K562 (cell line): Measurements from ENCODE around the gene ADAM19. TPM values are rescaled to one million over a fixed set of nuclear protein-coding genes. Genes with fewer than 3 reads are reported as not detected.

Experiments used
- ETV1 ChIP-seq: fragments of 450-650 bp; conservative IDR thresholded peaks from 2 replicates; pipeline ENCODE4 v1.6.1; 2016; ENCODE audit warnings: missing genetic modification characterization, control low read depth, low read depth, missing compliant biosample characterization
- GABPA ChIP-seq: fragments of 200-800 bp; sonication (Bioruptor generic); conservative IDR thresholded peaks from 2 replicates; pipeline ENCODE4 v1.6.1; 2016; ENCODE audit warnings: low read depth, missing genetic modification characterization, missing compliant biosample characterization
- NR2C1 ChIP-seq, 2 experiments: fragments of 450-650 bp; IDR thresholded peaks; 2 replicates each; pipeline ENCODE4 v1.6.1; 2017; ENCODE audit warnings: mild to moderate bottlenecking in 2 of 2, antibody characterized with exemption in 1 of 2, inconsistent platforms in 1 of 2, missing compliant biosample characterization in 1 of 2, missing genetic modification characterization in 1 of 2
- RAD21 ChIP-seq, 2 experiments: fragments of 250-450 bp in 1 of 2; fragments of 450-650 bp in 1 of 2; sonication (Bioruptor Pico) in 1 of 2; formaldehyde crosslinking in 1 of 2; IDR thresholded peaks in 1 of 2; conservative IDR thresholded peaks in 1 of 2; 2 replicates each; pipeline versions ENCODE4 v1.4.0 to v1.8.0; 2020 to 2022; ENCODE audit warnings: mild to moderate bottlenecking in 2 of 2, moderate library complexity in 1 of 2
- STAT5A ChIP-seq: IDR thresholded peaks from 2 replicates; pipeline ENCODE4 v1.6.1; 2012; ENCODE audit warnings: low read length, inconsistent platforms, borderline replicate concordance
- ZHX1 ChIP-seq: fragments of 150-350 bp; conservative IDR thresholded peaks from 2 replicates; pipeline ENCODE4 v1.6.1; 2014; ENCODE audit warnings: low read length
- ZNF354B ChIP-seq: fragments of 250-450 bp; sonication (Bioruptor Pico); IDR thresholded peaks from 2 replicates; pipeline ENCODE4 v1.4.0; 2020
- ZNF717 ChIP-seq: fragments of 250-450 bp; sonication (Bioruptor Pico); IDR thresholded peaks from 2 replicates; pipeline ENCODE4 v1.5.0; 2021
- ZNF75A ChIP-seq: fragments of 450-650 bp; formaldehyde crosslinking; IDR thresholded peaks from 2 replicates; pipeline ENCODE4 v1.4.0; 2020; ENCODE audit warnings: mild to moderate bottlenecking
- polyA plus RNA-seq, 8 experiments: library from polyadenylated mRNA; depleted of rRNA in 4 of 8; stranded (reverse) in 5 of 8; unstranded in 3 of 8; fragments of >200 nt; fragmentation: Nextera tagmentation in 2 of 8; fragmentation: Illumina TruSeq in 1 of 8; extraction: Ambion mirVana in 2 of 8; extraction: Trizol in 1 of 8; gene quantifications; 2 replicates each; pipeline versions ENCODE4 v1.2.1 to v1.2.3, GENCODE V29; 2011 to 2014; ENCODE audit warnings: inconsistent platforms in 1 of 8, missing spikeins in 1 of 8
- total RNA-seq, 7 experiments: library from RNA; depleted of rRNA in 6 of 7; stranded (reverse); fragments of >200 nt in 6 of 7; fragmentation: Illumina TruSeq in 2 of 7; extraction: Trizol in 2 of 7; gene quantifications; 2 replicates each; pipeline versions ENCODE4 v1.2.1 to v1.2.3, GENCODE V29; 2011 to 2021; ENCODE audit warnings: low replicate concordance in 1 of 7

The ADAM19 gene
- total and polyA plus RNA-seq, 9 of the 15 experiments (the other 6 are each of a cell fraction or from before 2014, with no cell fraction given): 0.11 to 1.1 (median 0.43) TPM

- TF ChIP-seq ZHX1: no peak
- no peak for TF ChIP-seq ZNF717 (CRISPR knock-in tag)
- TF ChIP-seq ETV1: peak; percentile 62
- TF ChIP-seq NR2C1 (IDR thresholded peaks at IDR 0.05): peak; percentile 75
- TF ChIP-seq NR2C1 (tag; IDR thresholded peaks at IDR 0.05): peak; percentile 81
- no peak for TF ChIP-seq ZNF354B (CRISPR knock-in tag)
- no peak for TF ChIP-seq STAT5A
- no peak for TF ChIP-seq ZNF75A (CRISPR knock-in tag)
- peak; percentile 59 for TF ChIP-seq GABPA
- peak in 1 of 2 experiments; percentile 25; a peak in 1 of 4 replicates for TF ChIP-seq RAD21 (CRISPR knock-in tag; conservative IDR thresholded peaks at IDR 0.05 in 1 of 2, IDR thresholded peaks at IDR 0.05 in 1 of 2)
These were observed 11.5 kb downstream of the ADAM19 start (continued) for GRCh38 chr5:157563929-157564716.
